Endothelial cell of umbilical vein (primary cell): ENCODE results near the gene RP9. TPM values are rescaled to one million over a fixed set of nuclear protein-coding genes. Genes with fewer than 3 reads are reported as not detected.

Experiments used
- BruUV-seq: library from RNA; stranded (reverse); fragments of 400-500 nt; replicated peaks from 2 replicates; lab custom pipeline; 2021; lab: Mats Ljungman, UMichigan
- CTCF ChIA-PET: fragments of 300-600, 350-600 bp; sonication (Branson Sonifier 250); formaldehyde crosslinking; loops from one replicate; lab custom pipeline; 2021; ENCODE audit warnings: antibody characterized with exemption, inconsistent platforms; lab: Charles Lee
- POLR2A ChIA-PET: fragments of 300-600, 350-600 bp; sonication (Branson Sonifier 250); formaldehyde crosslinking; loops from one replicate; lab custom pipeline; 2021; ENCODE audit warnings: antibody characterized with exemption, inconsistent platforms; lab: Charles Lee
- DNase-seq: peaks from one replicate; pipeline ENCODE4 v3.0.0-alpha.2; 2011; ENCODE audit warnings: low read depth, low spot score
- FAIRE-seq: peaks from 2 replicates; lab custom pipeline; 2011; peaks lifted over from hg19 to GRCh38; lab: Jason Lieb, UNC
- H2AFZ ChIP-seq: 2 replicates; pipeline ENCODE4 v1.6.0; 2012; ENCODE audit warnings: low read depth, low read length, control low read depth, inconsistent platforms
- H3K27ac ChIP-seq: 2 replicates; pipeline ENCODE4 v1.5.1; 2011; ENCODE audit warnings: low read depth, mild to moderate bottlenecking, control low read depth, low read length, moderate library complexity; ENCODE audit not compliant: insufficient read depth
- H3K27me3 ChIP-seq, 2 experiments: 2 replicates each; pipeline versions ENCODE4 v1.6.0 to v1.6.1; 2011; ENCODE audit warnings: low read length in 2 of 2, mixed read lengths in 1 of 2; ENCODE audit not compliant: control insufficient read depth in 2 of 2, insufficient read depth in 2 of 2
- H3K36me3 ChIP-seq, 2 experiments: 2 replicates in 1 of 2; 3 replicates in 1 of 2; pipeline ENCODE4 v1.5.1; 2011; ENCODE audit warnings: low read length in 2 of 2, mild to moderate bottlenecking in 1 of 2, moderate library complexity in 1 of 2; ENCODE audit not compliant: control insufficient read depth in 2 of 2, insufficient read depth in 2 of 2; ENCODE audit errors: extremely low read depth in 1 of 2
- H3K4me1 ChIP-seq: 3 replicates; pipeline ENCODE4 v1.5.1; 2011; ENCODE audit warnings: mild to moderate bottlenecking, low read length; ENCODE audit not compliant: control insufficient read depth, insufficient read depth; ENCODE audit errors: extremely low read depth
- H3K4me2 ChIP-seq: 2 replicates; pipeline ENCODE4 v1.6.1; 2011; ENCODE audit warnings: low read length, control low read depth, mixed read lengths; ENCODE audit not compliant: insufficient read depth
- H3K4me3 ChIP-seq, 3 experiments: fragments of 200-600 bp in 1 of 3; sonication (generic), shearing (Covaris generic) in 1 of 3; replicated peaks in 1 of 3; 2 replicates each; pipeline ENCODE4 v1.5.1; 2011 to 2016; ENCODE audit warnings: control low read depth in 3 of 3, low read length in 3 of 3, mild to moderate bottlenecking in 2 of 3, inconsistent platforms in 1 of 3, low read depth in 1 of 3, moderate library complexity in 1 of 3; ENCODE audit not compliant: insufficient read depth in 1 of 3
- H3K79me2 ChIP-seq: 2 replicates; pipeline ENCODE4 v1.6.0; 2012; ENCODE audit warnings: low read length, inconsistent platforms; ENCODE audit not compliant: control insufficient read depth, insufficient read depth
- H3K9ac ChIP-seq: replicated peaks from 2 replicates; pipeline ENCODE3; 2011; ENCODE audit warnings: low read length, control low read depth; ENCODE audit not compliant: insufficient read depth; ENCODE audit errors: extremely low read depth
- H3K9me1 ChIP-seq: replicated peaks from 3 replicates; pipeline ENCODE4 v1.6.0; 2011; ENCODE audit warnings: mild to moderate bottlenecking, low read length; ENCODE audit not compliant: control insufficient read depth, insufficient read depth; ENCODE audit errors: extremely low read depth
- H3K9me3 ChIP-seq: replicated peaks from 2 replicates; pipeline ENCODE4 v1.5.1; 2012; ENCODE audit warnings: low read length, inconsistent platforms; ENCODE audit not compliant: control insufficient read depth, insufficient read depth
- H4K20me1 ChIP-seq: replicated peaks from 2 replicates; pipeline ENCODE3; 2011; ENCODE audit warnings: mild to moderate bottlenecking, low read length; ENCODE audit not compliant: control insufficient read depth, insufficient read depth; ENCODE audit errors: extremely low read depth
- CTCF ChIP-seq, 2 donors: IDR thresholded peaks; 1 replicate in 1 of 2; 2 replicates in 1 of 2; pipeline ENCODE4 v1.5.1; 2011; ENCODE audit warnings: low read length in 2 of 2, mild to moderate bottlenecking in 2 of 2, moderate library complexity in 2 of 2, control low read depth in 1 of 2, inconsistent platforms in 1 of 2, low read depth in 1 of 2; ENCODE audit not compliant: insufficient read depth in 1 of 2; ENCODE audit errors: extremely low read depth in 1 of 2
- EZH2 ChIP-seq: IDR thresholded peaks from 2 replicates; pipeline ENCODE4 v1.6.1; 2012; ENCODE audit warnings: borderline replicate concordance, low read depth, mild to moderate bottlenecking, moderate library complexity, low read length, inconsistent platforms; ENCODE audit not compliant: severe bottlenecking
- FOS ChIP-seq: IDR thresholded peaks from 2 replicates; pipeline ENCODE4 v1.6.1; 2011; ENCODE audit warnings: mild to moderate bottlenecking, low read length, moderate library complexity, borderline replicate concordance; ENCODE audit not compliant: insufficient read depth
- MAX ChIP-seq: IDR thresholded peaks from 2 replicates; pipeline ENCODE4 v1.6.1; 2011; ENCODE audit not compliant: insufficient read depth, insufficient read length
- MYC ChIP-seq: IDR thresholded peaks from one replicate; pipeline ENCODE4 v1.6.1; 2011; ENCODE audit warnings: mild to moderate bottlenecking, low read depth, low read length
- POLR2A ChIP-seq: IDR thresholded peaks from 2 replicates; pipeline ENCODE4 v1.6.1; 2012; ENCODE audit warnings: low read depth, mild to moderate bottlenecking, control low read depth, low read length
- dilution Hi-C: fragments of 300-500 bp; cut with MboI; formaldehyde crosslinking; loops from one replicate; pipeline ENCODE4 v1.15.0; 2019; ENCODE audit warnings: low sequenced_read_pairs; ENCODE audit not compliant: extremely low pct_ligation_motif_present
- intact Hi-C: fragments of 100-400 bp; cut with micrococcal nuclease; formaldehyde crosslinking; loops from one replicate; pipeline ENCODE4 v1.10.0; 2022
- polyA plus RNA-seq, 4 experiments: library from polyadenylated mRNA; depleted of rRNA in 3 of 4; stranded (reverse) in 3 of 4; unstranded in 1 of 4; fragments of >200 nt; gene quantifications; 2 replicates each; pipeline versions ENCODE4 v1.2.1 to v1.2.3, GENCODE V29; 2011 to 2012; ENCODE audit warnings: missing spikeins in 1 of 4
- total RNA-seq: library from RNA; stranded (reverse); gene quantifications from 2 replicates; pipeline ENCODE4 v1.2.3, GENCODE V29; 2021

Gene RP9
- total and polyA plus RNA-seq, 2 donors (not counting 3 experiments of a cell fraction or from before 2014, with no cell fraction given) = 16.0 to 18.5 TPM

GRCh38 chr7:33108554-33109004 is 625 bp downstream of the RP9 start:
- intact Hi-C loops = loop anchor here (1.0 to 5.0 kb wide), 8 partner anchors 21 to 614 kb away; partner anchors contain the start of genes AVL9, BBS9, FKBP9 and NT5C3A
- POLR2A ChIA-PET = interaction anchor here (1.4 kb wide), 1 partner anchor 46 kb away, joined by 4 read pairs; the partner anchor contains the start of gene NT5C3A
- H3K27ac ChIP-seq = peak overlapping the region; percentile 40

More at GRCh38 chr7:33108554-33109004, 625 bp downstream of the RP9 start:
- FAIRE-seq (peak; percentile 79), DNase-seq (no peak)
- dilution Hi-C loops = no loop called here
- Histone ChIP-seq H3K4me2 (peak overlapping the region; percentile 96), H3K79me2 (peaks cover 51% of the 10 kb centered on the region), H3K27me3 (peaks cover 4 to 18% of the 10 kb centered on the region in 2 experiments), H3K9ac (peak overlapping the region; percentile 94), H2AFZ (peak overlapping the region; percentile 94), H3K36me3 (peaks cover 0 to 3% of the 10 kb centered on the region in 2 experiments), H3K4me3 (peak overlapping the region; percentile 56 to 93 (median 75)), H3K4me1 (peaks cover 21% of the 10 kb centered on the region), H3K9me3 (no peaks in the 10 kb centered on the region), H3K9me1 (no peaks in the 10 kb centered on the region), H4K20me1 (no peaks in the 10 kb centered on the region)
- CTCF ChIA-PET = interaction anchor here (0.8 to 4.4 kb wide), 30 partner anchors 16 to 619 kb away, joined by 3 to 45 read pairs (median 4); partner anchors contain the start of genes FKBP9, LSM5 and NT5C3A
- TF ChIP-seq MAX (no peak), EZH2 (no peak), POLR2A (peak; percentile 6), CTCF (IDR thresholded peaks at IDR 0.05; ENCODE audit: extremely low read depth in 1 of 2, insufficient read depth in 1 of 2, low read depth in 1 of 2, low read length in 2 of 2) (no peak), FOS (no peak), MYC (no peak)
- BruUV-seq = no TSS peak
